HL-60 (cell line): ENCODE results near the gene LANCL1.

Source experiments
- DNase-seq, 2 experiments: peaks; one replicate each; pipeline ENCODE4 v3.0.0-alpha.2; 2010 to 2020; ENCODE audit warnings: low read depth in 1 of 2, low spot score in 1 of 2
- H3K27ac ChIP-seq: fragments of 250-450 bp; sonication (Bioruptor Pico); replicated peaks from 2 replicates; pipeline ENCODE4 v1.5.1; 2020; ENCODE audit warnings: mild to moderate bottlenecking, moderate library complexity
- H3K27me3 ChIP-seq: fragments of 250-450 bp; sonication (Bioruptor Pico); 2 replicates; pipeline ENCODE4 v1.5.1; 2021; ENCODE audit warnings: mild to moderate bottlenecking, moderate library complexity; ENCODE audit not compliant: insufficient read depth, poor library complexity, severe bottlenecking
- H3K4me3 ChIP-seq: replicated peaks from 2 replicates; pipeline ENCODE4 v1.5.1; 2011; ENCODE audit warnings: mild to moderate bottlenecking, control low read depth, low read length; ENCODE audit not compliant: insufficient read depth
- GABPA ChIP-seq: IDR thresholded peaks from 2 replicates; pipeline ENCODE4 v1.6.1; 2012; ENCODE audit warnings: low read depth
- POLR2AphosphoS5 ChIP-seq: IDR thresholded peaks from 2 replicates; pipeline ENCODE4 v1.6.1; 2012; ENCODE audit warnings: low read depth
- SPI1 ChIP-seq: IDR thresholded peaks from 2 replicates; pipeline ENCODE4 v1.6.1; 2012; ENCODE audit warnings: low read depth, mild to moderate bottlenecking, borderline replicate concordance
- long read RNA-seq: library from polyadenylated mRNA; unstranded; transcript quantifications from one replicate; pipeline ENCODE4 v2.0.0, GENCODE V29; 2020
- TF ChIP-seq, protein P1 (sequence below): IDR thresholded peaks from one replicate; pipeline ENCODE4 v1.5.1; 2011; ENCODE audit warnings: low read length, control low read depth, inconsistent platforms; ENCODE audit not compliant: insufficient read depth
- TF ChIP-seq, protein P2 (sequence below): IDR thresholded peaks from 2 replicates; pipeline ENCODE4 v1.6.1; 2012; ENCODE audit warnings: low read depth; ENCODE audit not compliant: insufficient replicate concordance

LANCL1 gene, protein sequence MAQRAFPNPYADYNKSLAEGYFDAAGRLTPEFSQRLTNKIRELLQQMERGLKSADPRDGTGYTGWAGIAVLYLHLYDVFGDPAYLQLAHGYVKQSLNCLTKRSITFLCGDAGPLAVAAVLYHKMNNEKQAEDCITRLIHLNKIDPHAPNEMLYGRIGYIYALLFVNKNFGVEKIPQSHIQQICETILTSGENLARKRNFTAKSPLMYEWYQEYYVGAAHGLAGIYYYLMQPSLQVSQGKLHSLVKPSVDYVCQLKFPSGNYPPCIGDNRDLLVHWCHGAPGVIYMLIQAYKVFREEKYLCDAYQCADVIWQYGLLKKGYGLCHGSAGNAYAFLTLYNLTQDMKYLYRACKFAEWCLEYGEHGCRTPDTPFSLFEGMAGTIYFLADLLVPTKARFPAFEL
- long read RNA-seq, full-length matches to known transcripts: 141 of 182 reads
- long read RNA-seq, partial matches to known transcripts: 7 of 182 reads
- long read RNA-seq, other reads (novel, unspliced or antisense): 34 of 182 reads

GRCh38 chr2:210476194-210477128, at the start of gene LANCL1:
Gene LANCL1, minus strand, starts transcription at chr2:210476759. Its CDS starts 363 bp downstream, at chr2:210476396.
- Histone ChIP-seq H3K4me3 (peak within 1 kb of the TSS; percentile 80), H3K27ac (peak within 1 kb of the TSS; percentile 93), H3K27me3 (no peaks in the 10 kb centered on the region)
- TF ChIP-seq, protein P1, sequence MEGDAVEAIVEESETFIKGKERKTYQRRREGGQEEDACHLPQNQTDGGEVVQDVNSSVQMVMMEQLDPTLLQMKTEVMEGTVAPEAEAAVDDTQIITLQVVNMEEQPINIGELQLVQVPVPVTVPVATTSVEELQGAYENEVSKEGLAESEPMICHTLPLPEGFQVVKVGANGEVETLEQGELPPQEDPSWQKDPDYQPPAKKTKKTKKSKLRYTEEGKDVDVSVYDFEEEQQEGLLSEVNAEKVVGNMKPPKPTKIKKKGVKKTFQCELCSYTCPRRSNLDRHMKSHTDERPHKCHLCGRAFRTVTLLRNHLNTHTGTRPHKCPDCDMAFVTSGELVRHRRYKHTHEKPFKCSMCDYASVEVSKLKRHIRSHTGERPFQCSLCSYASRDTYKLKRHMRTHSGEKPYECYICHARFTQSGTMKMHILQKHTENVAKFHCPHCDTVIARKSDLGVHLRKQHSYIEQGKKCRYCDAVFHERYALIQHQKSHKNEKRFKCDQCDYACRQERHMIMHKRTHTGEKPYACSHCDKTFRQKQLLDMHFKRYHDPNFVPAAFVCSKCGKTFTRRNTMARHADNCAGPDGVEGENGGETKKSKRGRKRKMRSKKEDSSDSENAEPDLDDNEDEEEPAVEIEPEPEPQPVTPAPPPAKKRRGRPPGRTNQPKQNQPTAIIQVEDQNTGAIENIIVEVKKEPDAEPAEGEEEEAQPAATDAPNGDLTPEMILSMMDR: no peak
- TF ChIP-seq, protein P2, sequence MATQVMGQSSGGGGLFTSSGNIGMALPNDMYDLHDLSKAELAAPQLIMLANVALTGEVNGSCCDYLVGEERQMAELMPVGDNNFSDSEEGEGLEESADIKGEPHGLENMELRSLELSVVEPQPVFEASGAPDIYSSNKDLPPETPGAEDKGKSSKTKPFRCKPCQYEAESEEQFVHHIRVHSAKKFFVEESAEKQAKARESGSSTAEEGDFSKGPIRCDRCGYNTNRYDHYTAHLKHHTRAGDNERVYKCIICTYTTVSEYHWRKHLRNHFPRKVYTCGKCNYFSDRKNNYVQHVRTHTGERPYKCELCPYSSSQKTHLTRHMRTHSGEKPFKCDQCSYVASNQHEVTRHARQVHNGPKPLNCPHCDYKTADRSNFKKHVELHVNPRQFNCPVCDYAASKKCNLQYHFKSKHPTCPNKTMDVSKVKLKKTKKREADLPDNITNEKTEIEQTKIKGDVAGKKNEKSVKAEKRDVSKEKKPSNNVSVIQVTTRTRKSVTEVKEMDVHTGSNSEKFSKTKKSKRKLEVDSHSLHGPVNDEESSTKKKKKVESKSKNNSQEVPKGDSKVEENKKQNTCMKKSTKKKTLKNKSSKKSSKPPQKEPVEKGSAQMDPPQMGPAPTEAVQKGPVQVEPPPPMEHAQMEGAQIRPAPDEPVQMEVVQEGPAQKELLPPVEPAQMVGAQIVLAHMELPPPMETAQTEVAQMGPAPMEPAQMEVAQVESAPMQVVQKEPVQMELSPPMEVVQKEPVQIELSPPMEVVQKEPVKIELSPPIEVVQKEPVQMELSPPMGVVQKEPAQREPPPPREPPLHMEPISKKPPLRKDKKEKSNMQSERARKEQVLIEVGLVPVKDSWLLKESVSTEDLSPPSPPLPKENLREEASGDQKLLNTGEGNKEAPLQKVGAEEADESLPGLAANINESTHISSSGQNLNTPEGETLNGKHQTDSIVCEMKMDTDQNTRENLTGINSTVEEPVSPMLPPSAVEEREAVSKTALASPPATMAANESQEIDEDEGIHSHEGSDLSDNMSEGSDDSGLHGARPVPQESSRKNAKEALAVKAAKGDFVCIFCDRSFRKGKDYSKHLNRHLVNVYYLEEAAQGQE: no peak
- TF ChIP-seq SPI1 (peak; percentile 18; the same call in 1 of the 2 replicates), GABPA (0 out of 2 replicates have a peak, but pooled peaks have one; percentile 15), POLR2AphosphoS5 (peak; percentile 84)
- peak; percentile 70 to 94 for DNase-seq

DNA sequence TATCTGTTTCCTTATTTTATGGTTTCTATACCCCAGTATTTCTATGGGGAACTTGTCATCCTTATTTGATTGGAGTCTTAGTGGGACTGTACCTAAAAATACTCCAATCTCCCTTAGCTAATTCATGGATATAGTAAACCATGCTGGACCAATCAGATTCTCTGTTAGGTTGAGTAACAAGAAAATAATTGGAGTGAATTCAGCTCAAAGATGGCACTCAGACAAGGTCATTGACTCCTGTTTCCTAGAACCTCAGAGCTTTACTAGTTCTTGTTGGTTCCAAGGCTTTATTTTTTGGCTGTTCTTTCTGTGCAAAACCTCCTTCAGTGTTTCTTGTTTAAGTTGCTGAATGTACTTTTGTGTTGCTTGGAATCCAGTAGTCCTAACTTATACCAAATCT, 48.0 kb upstream of the LANCL1 start:
- no peak overlapping the region for H3K4me3 ChIP-seq
- TF ChIP-seq GABPA (no peak), POLR2AphosphoS5 (no peak), SPI1 (no peak)
- TF ChIP-seq, protein P2: no peak
- TF ChIP-seq, protein P1: no peak

GRCh38 chr2:210523650-210524289, 47.2 kb upstream of the LANCL1 start:
- Histone ChIP-seq H3K27me3 (no peaks in the 10 kb centered on the region), H3K27ac (no peak overlapping the region), H3K4me3 (no peak overlapping the region)
- no peak for DNase-seq
- TF ChIP-seq POLR2AphosphoS5: no peak
- TF ChIP-seq, protein P2: no peak
- TF ChIP-seq SPI1: no peak
- TF ChIP-seq, protein P1: no peak
- TF ChIP-seq GABPA: no peak

More for the DNA sequence above, 48.0 kb upstream of the LANCL1 start:
- H3K27me3 ChIP-seq: no peaks in the 10 kb centered on the region
- H3K27ac ChIP-seq: no peak overlapping the region
- DNase-seq: no peak
